ENCODE measurements around the gene EIF3M. TPM values are rescaled to one million over a fixed set of nuclear protein-coding genes. Genes with fewer than 3 reads are reported as not detected.

The EIF3M gene
- total RNA-seq, 1 donor, result 279 TPM

DNA sequence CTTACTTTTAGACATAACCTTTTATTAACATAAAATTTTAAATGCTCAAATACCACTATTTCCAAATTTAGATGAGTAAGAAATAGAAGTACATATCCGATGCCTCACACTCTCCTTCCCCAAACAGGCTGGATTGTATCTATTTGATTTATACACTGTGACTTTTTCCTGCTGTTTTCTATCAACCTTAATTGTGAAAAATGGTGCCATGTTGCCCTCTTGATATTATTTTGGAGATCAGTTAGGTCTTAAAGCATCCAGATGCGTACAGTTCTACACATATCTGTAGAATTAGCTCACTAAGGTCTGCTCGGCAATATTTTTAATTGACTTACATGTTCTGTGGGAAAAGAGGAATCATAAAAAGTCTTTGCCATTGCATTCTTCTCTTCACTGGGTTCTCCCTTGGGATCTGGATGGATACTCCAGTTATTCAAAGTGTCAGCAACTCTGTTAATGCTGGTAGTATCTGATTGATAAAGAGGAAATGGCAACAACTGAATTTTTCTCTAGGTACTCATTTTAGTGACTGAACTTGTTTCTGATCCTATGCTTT, 27.2 kb downstream of the EIF3M start:
- peak; percentile 16 for DNase-seq (ENCODE audit: low read depth)
- TF ChIP-seq CTCF (IDR thresholded peaks at IDR 0.05; ENCODE audit: insufficient read depth, low read depth, low read length), result no peak
- H3K4me3 ChIP-seq (ENCODE audit: low read depth, low read length), result no peak overlapping the region

DNA sequence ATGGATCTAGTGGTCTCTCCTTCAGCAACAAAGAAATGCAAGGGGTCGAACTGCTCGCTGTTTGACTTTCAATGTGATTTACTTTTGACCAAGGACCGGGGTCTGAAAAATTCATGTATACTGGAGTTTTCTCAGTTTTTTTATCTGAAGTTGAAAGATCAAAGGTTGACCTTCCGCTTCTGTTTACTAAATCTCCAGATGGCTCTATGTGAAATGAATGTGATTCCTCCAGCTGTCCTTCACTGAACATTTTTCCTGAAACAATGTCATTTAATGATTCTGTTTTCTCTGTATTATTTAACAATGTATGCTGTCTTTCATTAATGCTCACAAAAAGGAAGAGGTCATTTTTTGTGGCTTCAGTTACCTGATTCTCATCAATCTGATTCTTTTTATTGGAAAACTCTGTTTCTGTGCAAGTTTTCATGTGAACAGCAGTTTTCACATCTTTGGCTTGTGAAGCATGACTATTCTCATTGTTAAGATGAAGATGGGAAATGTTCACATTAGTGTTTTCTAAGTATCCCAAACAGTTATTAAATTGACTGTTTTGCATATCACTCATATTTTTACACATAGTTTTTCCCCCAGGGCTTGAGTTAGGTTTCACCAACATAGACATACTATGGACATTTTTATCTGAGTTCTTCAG, 30.0 kb downstream of the EIF3M start:
- no peak for DNase-seq (ENCODE audit: low read depth)
- TF ChIP-seq CTCF (IDR thresholded peaks at IDR 0.05; ENCODE audit: insufficient read depth, low read depth, low read length), result no peak
- no peak overlapping the region for H3K4me3 ChIP-seq (ENCODE audit: low read depth, low read length)

DNA sequence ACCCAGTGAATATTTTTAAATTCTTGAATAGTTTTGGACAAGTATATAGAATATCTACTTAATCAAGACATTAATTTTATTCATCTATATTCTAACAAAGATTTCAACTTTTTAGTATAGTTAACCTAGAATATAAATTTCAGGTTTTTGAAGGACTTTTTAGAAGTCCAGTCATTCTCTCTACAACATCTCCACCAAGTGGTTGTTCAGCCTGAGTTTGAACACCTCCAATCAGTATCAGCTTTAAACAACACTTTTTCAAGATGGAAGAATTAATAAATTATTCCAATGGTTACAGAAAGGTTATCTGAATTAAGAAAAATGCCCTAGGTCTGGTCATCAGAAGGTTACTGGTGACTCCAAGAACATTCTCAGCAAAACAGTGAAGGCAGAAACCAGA, 31.8 kb downstream of the EIF3M start:
- peak; percentile 32 for DNase-seq (ENCODE audit: low read depth)
- peak; percentile 40 for TF ChIP-seq CTCF (IDR thresholded peaks at IDR 0.05; ENCODE audit: insufficient read depth, low read depth, low read length)
- no peak overlapping the region for H3K4me3 ChIP-seq (ENCODE audit: low read depth, low read length)

DNA sequence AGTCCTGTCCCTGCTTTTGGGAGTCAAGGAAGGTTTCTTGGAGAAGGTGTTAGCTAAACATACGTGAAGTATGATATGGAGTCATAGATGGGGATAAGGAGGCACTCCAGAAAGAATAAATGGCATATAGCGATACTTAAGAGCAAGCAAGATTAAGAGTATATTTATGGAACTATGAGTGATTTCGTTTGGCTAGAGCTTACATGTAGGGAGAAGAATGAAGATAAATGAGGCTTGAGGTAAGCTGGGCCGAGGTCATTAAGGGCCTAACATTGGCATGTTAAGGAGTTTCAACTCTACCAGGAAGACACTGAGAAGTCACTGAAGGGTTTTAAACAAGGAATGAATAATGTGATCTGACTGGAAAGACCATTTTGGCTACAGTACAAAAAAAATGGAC, 33.3 kb downstream of the EIF3M start:
- no peak for TF ChIP-seq CTCF (IDR thresholded peaks at IDR 0.05; ENCODE audit: insufficient read depth, low read depth, low read length)
- H3K4me3 ChIP-seq (ENCODE audit: low read depth, low read length), result no peak overlapping the region
- DNase-seq (ENCODE audit: low read depth), result no peak

GRCh38 chr11:32630844-32631243, 47.2 kb downstream of the EIF3M start:
- no peak for TF ChIP-seq CTCF (IDR thresholded peaks at IDR 0.05; ENCODE audit: insufficient read depth, low read depth, low read length)
- no peak for DNase-seq (ENCODE audit: low read depth)
- no peak overlapping the region for H3K4me3 ChIP-seq (ENCODE audit: low read depth, low read length)

- H3K4me3 ChIP-seq (ENCODE audit: low read depth, low read length), result no peak overlapping the region
- TF ChIP-seq CTCF (IDR thresholded peaks at IDR 0.05; ENCODE audit: insufficient read depth, low read depth, low read length), result no peak
Measured at GRCh38 chr11:32635819-32636218, 52.2 kb downstream of the EIF3M start.

DNA sequence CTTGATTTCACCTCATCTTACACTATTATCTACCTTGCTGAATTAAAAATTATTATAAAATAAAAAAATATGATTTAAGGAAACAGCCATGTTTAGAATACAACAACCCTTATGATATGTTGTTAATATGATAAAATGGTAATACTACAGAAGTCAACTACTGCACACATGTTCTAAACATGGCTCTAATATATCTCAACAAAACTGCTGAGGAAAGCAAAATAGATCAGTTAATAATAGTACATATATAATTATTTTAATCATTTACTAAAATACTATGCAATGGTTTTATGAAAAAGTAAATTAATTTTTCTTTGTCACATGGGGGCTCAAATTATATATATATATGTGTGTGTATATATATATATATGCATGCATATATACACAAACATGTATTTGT, 57.7 kb downstream of the EIF3M start:
- TF ChIP-seq CTCF (IDR thresholded peaks at IDR 0.05; ENCODE audit: insufficient read depth, low read depth, low read length), result no peak
- DNase-seq (ENCODE audit: low read depth), result no peak
- H3K4me3 ChIP-seq (ENCODE audit: low read depth, low read length), result no peak overlapping the region

More at GRCh38 chr11:32635819-32636218, 52.2 kb downstream of the EIF3M start:
- DNase-seq (ENCODE audit: low read depth), result no peak

All from fibroblast of villous mesenchyme (primary cell).